Neural cell (in vitro differentiated cells): ENCODE results near the gene TGFBR2. TPM values are rescaled to one million over a fixed set of nuclear protein-coding genes. Genes with fewer than 3 reads are reported as not detected.

Experiments used
- H2AFZ ChIP-seq: fragments of 200-600, 300-800 bp; sonication (generic), shearing (Covaris generic); 2 replicates; pipeline ENCODE4 v1.6.0; 2014; ENCODE audit warnings: low read depth, mild to moderate bottlenecking, antibody characterized with exemption, low read length, moderate library complexity
- H3F3A ChIP-seq: fragments of 200-600 bp; shearing (Covaris generic); 2 replicates; pipeline ENCODE4 v1.6.1; 2016; ENCODE audit warnings: mild to moderate bottlenecking, moderate library complexity, mixed read lengths, antibody characterized with exemption, low read length; ENCODE audit not compliant: insufficient read depth, poor library complexity, severe bottlenecking
- H3K27ac ChIP-seq: fragments of 200-600, 300-800 bp; sonication (generic), shearing (Covaris generic); 2 replicates; pipeline ENCODE4 v1.5.1; 2014; ENCODE audit warnings: mild to moderate bottlenecking, low read length, moderate library complexity
- H3K27me3 ChIP-seq: fragments of 300-800, 200-600 bp; sonication (generic), shearing (Covaris generic); 2 replicates; pipeline ENCODE4 v1.6.0; 2014; ENCODE audit warnings: mild to moderate bottlenecking, low read depth, low read length, moderate library complexity; ENCODE audit not compliant: insufficient read depth
- H3K36me3 ChIP-seq: fragments of 300-800, 200-600 bp; sonication (generic), shearing (Covaris generic); 2 replicates; pipeline ENCODE4 v1.5.1; 2014; ENCODE audit warnings: mild to moderate bottlenecking, antibody characterized with exemption, low read length, moderate library complexity; ENCODE audit not compliant: insufficient read depth
- H3K4me2 ChIP-seq: fragments of 300-800, 200-600 bp; sonication (generic), shearing (Covaris generic); 2 replicates; pipeline ENCODE4 v1.6.0; 2014; ENCODE audit warnings: mild to moderate bottlenecking, low read length
- H3K4me3 ChIP-seq: fragments of 300-800, 200-600 bp; sonication (generic), shearing (Covaris generic); 2 replicates; pipeline ENCODE4 v1.5.1; 2014; ENCODE audit warnings: mild to moderate bottlenecking, low read length, moderate library complexity
- H3K79me2 ChIP-seq: fragments of 200-600 bp; shearing (Covaris generic); replicated peaks from 2 replicates; pipeline ENCODE4 v1.6.0; 2014; ENCODE audit warnings: mild to moderate bottlenecking, low read length, moderate library complexity; ENCODE audit not compliant: insufficient read depth
- H3K9ac ChIP-seq: fragments of 300-800, 200-600 bp; sonication (generic), shearing (Covaris generic); 2 replicates; pipeline ENCODE4 v1.6.1; 2016; ENCODE audit warnings: mild to moderate bottlenecking, low read length, mixed read lengths
- H3K9me2 ChIP-seq: fragments of 200-600 bp; shearing (Covaris generic); 2 replicates; pipeline ENCODE4 v1.6.1; 2016; ENCODE audit warnings: mild to moderate bottlenecking, low read length, mixed read lengths; ENCODE audit not compliant: insufficient read depth
- H3K9me3 ChIP-seq: fragments of 200-600, 300-800 bp; sonication (generic), shearing (Covaris generic); 2 replicates; pipeline ENCODE4 v1.6.1; 2016; ENCODE audit warnings: mild to moderate bottlenecking, mixed run types, low read length, moderate library complexity, mixed read lengths
- H4K20me1 ChIP-seq: fragments of 200-600 bp; shearing (Covaris generic); 2 replicates; pipeline ENCODE4 v1.6.1; 2016; ENCODE audit warnings: mild to moderate bottlenecking, mixed run types; ENCODE audit not compliant: insufficient read depth
- EP300 ChIP-seq: fragments of 450-650 bp; conservative IDR thresholded peaks from 2 replicates; pipeline ENCODE4 v1.6.1; 2014; ENCODE audit warnings: antibody characterized with exemption, mild to moderate bottlenecking, moderate library complexity; ENCODE audit not compliant: poor library complexity, severe bottlenecking
- EZH2 ChIP-seq: fragments of 200-600, 300-800 bp; shearing (Covaris generic), sonication (generic); IDR thresholded peaks from 2 replicates; pipeline ENCODE4 v1.6.1; 2014; ENCODE audit warnings: antibody characterized with exemption, low read length, borderline replicate concordance, mild to moderate bottlenecking; ENCODE audit not compliant: insufficient read depth, poor library complexity, severe bottlenecking
- MXI1 ChIP-seq: fragments of 450-650 bp; conservative IDR thresholded peaks from 2 replicates; pipeline ENCODE4 v1.6.1; 2014; ENCODE audit warnings: antibody characterized with exemption, mild to moderate bottlenecking; ENCODE audit not compliant: poor library complexity, severe bottlenecking
- POLR2AphosphoS5 ChIP-seq: IDR thresholded peaks from 2 replicates; pipeline ENCODE4 v1.6.1; 2012
- RAD21 ChIP-seq: fragments of 450-650 bp; conservative IDR thresholded peaks from 2 replicates; pipeline ENCODE4 v1.6.1; 2014; ENCODE audit warnings: antibody characterized with exemption, mild to moderate bottlenecking, moderate library complexity
- REST ChIP-seq: IDR thresholded peaks from 2 replicates; pipeline ENCODE4 v1.6.1; 2012; ENCODE audit warnings: borderline replicate concordance
- SMC3 ChIP-seq: fragments of 450-650 bp; conservative IDR thresholded peaks from 2 replicates; pipeline ENCODE4 v1.6.1; 2014; ENCODE audit warnings: antibody characterized with exemption, mild to moderate bottlenecking, moderate library complexity; ENCODE audit not compliant: poor library complexity
- TAF1 ChIP-seq: IDR thresholded peaks from 2 replicates; pipeline ENCODE4 v1.6.1; 2012; ENCODE audit warnings: low read depth
- polyA plus RNA-seq: library from polyadenylated mRNA; depleted of rRNA; stranded (reverse); fragments of >200 nt; gene quantifications from 2 replicates; pipeline ENCODE4 v1.2.3, GENCODE V29; 2014
- TF ChIP-seq, protein P1 (sequence below): fragments of 450-650 bp; IDR thresholded peaks from 2 replicates; pipeline ENCODE4 v1.5.1; 2014; ENCODE audit warnings: antibody characterized with exemption, mild to moderate bottlenecking, moderate library complexity; ENCODE audit not compliant: poor library complexity, severe bottlenecking

Gene TGFBR2
- polyA plus RNA-seq, 1 donor from 2014 or later, result not detected

DNA sequence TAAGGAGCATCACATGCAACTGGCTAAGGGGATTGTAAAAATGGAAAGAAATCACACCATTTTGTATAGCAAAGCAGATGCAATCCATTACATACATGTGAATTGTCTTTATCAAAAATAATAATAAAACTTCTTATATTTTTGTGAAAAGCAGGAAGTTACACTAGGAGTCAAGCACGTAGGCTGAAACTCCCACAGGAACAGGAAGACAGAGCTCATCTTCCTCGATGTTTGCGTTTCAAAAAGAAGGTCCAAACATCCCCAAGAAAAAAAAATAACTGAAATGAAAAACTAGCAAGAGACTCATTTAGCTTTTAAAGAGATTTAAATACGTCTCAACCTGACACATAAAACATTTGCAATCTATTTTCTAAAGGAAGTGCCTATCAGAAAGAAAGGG lies 106.6 kb downstream of the TGFBR2 start:
- H3F3A ChIP-seq, result no peaks in the 10 kb centered on the region
- no peak overlapping the region for H3K4me3 ChIP-seq
- no peaks in the 10 kb centered on the region for H4K20me1 ChIP-seq
- TF ChIP-seq SMC3 (no peak), REST (no peak), TAF1 (no peak), POLR2AphosphoS5 (no peak), EZH2 (no peak), RAD21 (no peak), EP300 (no peak), MXI1 (no peak)
- TF ChIP-seq, protein P1, sequence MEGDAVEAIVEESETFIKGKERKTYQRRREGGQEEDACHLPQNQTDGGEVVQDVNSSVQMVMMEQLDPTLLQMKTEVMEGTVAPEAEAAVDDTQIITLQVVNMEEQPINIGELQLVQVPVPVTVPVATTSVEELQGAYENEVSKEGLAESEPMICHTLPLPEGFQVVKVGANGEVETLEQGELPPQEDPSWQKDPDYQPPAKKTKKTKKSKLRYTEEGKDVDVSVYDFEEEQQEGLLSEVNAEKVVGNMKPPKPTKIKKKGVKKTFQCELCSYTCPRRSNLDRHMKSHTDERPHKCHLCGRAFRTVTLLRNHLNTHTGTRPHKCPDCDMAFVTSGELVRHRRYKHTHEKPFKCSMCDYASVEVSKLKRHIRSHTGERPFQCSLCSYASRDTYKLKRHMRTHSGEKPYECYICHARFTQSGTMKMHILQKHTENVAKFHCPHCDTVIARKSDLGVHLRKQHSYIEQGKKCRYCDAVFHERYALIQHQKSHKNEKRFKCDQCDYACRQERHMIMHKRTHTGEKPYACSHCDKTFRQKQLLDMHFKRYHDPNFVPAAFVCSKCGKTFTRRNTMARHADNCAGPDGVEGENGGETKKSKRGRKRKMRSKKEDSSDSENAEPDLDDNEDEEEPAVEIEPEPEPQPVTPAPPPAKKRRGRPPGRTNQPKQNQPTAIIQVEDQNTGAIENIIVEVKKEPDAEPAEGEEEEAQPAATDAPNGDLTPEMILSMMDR, result no peak
- H3K36me3 ChIP-seq, result no peaks in the 10 kb centered on the region
- H3K79me2 ChIP-seq, result no peaks in the 10 kb centered on the region
- no peaks in the 10 kb centered on the region for H3K9me2 ChIP-seq
- H3K27ac ChIP-seq, result no peak overlapping the region
- no peak overlapping the region for H3K4me2 ChIP-seq
- no peaks in the 10 kb centered on the region for H3K9me3 ChIP-seq
- H3K9ac ChIP-seq, result no peak overlapping the region
- no peak overlapping the region for H2AFZ ChIP-seq
- H3K27me3 ChIP-seq, result no peaks in the 10 kb centered on the region

GRCh38 chr3:30713885-30714503 lies 107.6 kb downstream of the TGFBR2 start:
- H3K27ac ChIP-seq, result no peak overlapping the region
- H3F3A ChIP-seq, result no peaks in the 10 kb centered on the region

More at GRCh38 chr3:30713885-30714503, 107.6 kb downstream of the TGFBR2 start:
- Histone ChIP-seq H2AFZ (no peak overlapping the region), H3K4me3 (no peak overlapping the region), H3K79me2 (no peaks in the 10 kb centered on the region), H3K9me3 (no peaks in the 10 kb centered on the region), H3K27me3 (no peaks in the 10 kb centered on the region), H3K4me2 (no peak overlapping the region), H3K9me2 (no peaks in the 10 kb centered on the region), H3K36me3 (no peaks in the 10 kb centered on the region), H3K9ac (no peak overlapping the region), H4K20me1 (no peaks in the 10 kb centered on the region)
- TF ChIP-seq EP300, result no peak
- TF ChIP-seq REST, result no peak
- no peak for TF ChIP-seq EZH2
- no peak for TF ChIP-seq MXI1
- TF ChIP-seq, protein P1, result no peak
- TF ChIP-seq SMC3, result no peak
- no peak for TF ChIP-seq TAF1
- TF ChIP-seq RAD21, result no peak
- no peak for TF ChIP-seq POLR2AphosphoS5
